K562 (cell line): ENCODE results near the gene JPH2. TPM values are rescaled to one million over a fixed set of nuclear protein-coding genes. Genes with fewer than 3 reads are reported as not detected.
A peak's percentile ranks its signal among the peaks of the same experiment; 100 is the strongest.

Source experiments
- AFF1 ChIP-seq, 2 experiments: fragments of 450-650 bp; IDR thresholded peaks; 2 replicates each; pipeline ENCODE4 v1.6.1; 2018; ENCODE audit warnings: mild to moderate bottlenecking in 2 of 2, low read depth in 1 of 2; ENCODE audit not compliant: partially characterized antibody in 2 of 2
- ATF7 ChIP-seq: fragments of 450-650 bp; IDR thresholded peaks from 2 replicates; pipeline ENCODE4 v1.7.1; 2014; ENCODE audit warnings: mild to moderate bottlenecking, moderate library complexity
- BRF2 ChIP-seq: IDR thresholded peaks from 3 replicates; pipeline ENCODE4 v1.6.1; 2011; ENCODE audit warnings: borderline replicate concordance, mild to moderate bottlenecking; ENCODE audit not compliant: insufficient read length, insufficient read depth
- CC2D1A ChIP-seq: fragments of 450-650 bp; IDR thresholded peaks from 2 replicates; pipeline ENCODE4 v1.6.1; 2017; ENCODE audit warnings: mild to moderate bottlenecking
- FOXP1 ChIP-seq: sonication (generic); formaldehyde crosslinking; IDR thresholded peaks from 2 replicates; pipeline ENCODE4 v1.8.0; 2022; ENCODE audit warnings: mild to moderate bottlenecking, missing genetic modification reagents
- HDAC2 ChIP-seq: fragments of 450-650 bp; IDR thresholded peaks from 2 replicates; pipeline ENCODE4 v1.6.1; 2016; ENCODE audit warnings: mild to moderate bottlenecking
- KLF1 ChIP-seq: fragments of 450-650 bp; IDR thresholded peaks from 2 replicates; pipeline ENCODE4 v1.6.1; 2016; ENCODE audit warnings: missing genetic modification characterization, missing compliant biosample characterization
- LEF1 ChIP-seq: fragments of 450-650 bp; IDR thresholded peaks from 2 replicates; pipeline ENCODE4 v1.6.1; 2016; ENCODE audit warnings: mild to moderate bottlenecking
- NR2C2 ChIP-seq, 2 experiments: fragments of 200-800 bp in 1 of 2; sonication (Bioruptor generic) in 1 of 2; sonication (generic) in 1 of 2; formaldehyde crosslinking in 1 of 2; IDR thresholded peaks; 2 replicates each; pipeline versions ENCODE4 v1.6.1 to v1.8.0; 2016 to 2022; ENCODE audit warnings: mild to moderate bottlenecking in 1 of 2, missing compliant biosample characterization in 1 of 2, missing genetic modification characterization in 1 of 2, missing genetic modification reagents in 1 of 2
- PYGO2 ChIP-seq: fragments of 450-650 bp; IDR thresholded peaks from 2 replicates; pipeline ENCODE4 v1.6.1; 2016; ENCODE audit warnings: mild to moderate bottlenecking, missing genetic modification characterization, moderate library complexity, missing compliant biosample characterization
- RB1 ChIP-seq: fragments of 450-650 bp; IDR thresholded peaks from 2 replicates; pipeline ENCODE4 v1.6.1; 2017; ENCODE audit warnings: low read depth, mild to moderate bottlenecking
- RBM34 ChIP-seq: fragments of 200-400 bp; formaldehyde crosslinking; IDR thresholded peaks from 2 replicates; pipeline ENCODE4 v1.6.1; 2018; ENCODE audit warnings: low read length, borderline replicate concordance; ENCODE audit not compliant: insufficient read depth
- SIN3A ChIP-seq, 2 experiments: fragments of 150-350 bp in 1 of 2; IDR thresholded peaks; 2 replicates each; pipeline ENCODE4 v1.6.1; 2011 to 2016; ENCODE audit warnings: borderline replicate concordance in 2 of 2, low read depth in 2 of 2, low read length in 2 of 2, mild to moderate bottlenecking in 2 of 2, moderate library complexity in 2 of 2; ENCODE audit not compliant: control insufficient read depth in 1 of 2
- SIRT6 ChIP-seq: IDR thresholded peaks from one replicate; pipeline ENCODE4 v1.6.1; 2012; ENCODE audit warnings: low read depth, mild to moderate bottlenecking, control low read depth, inconsistent platforms, low read length, moderate library complexity
- SMARCA5 ChIP-seq: fragments of 450-650 bp; IDR thresholded peaks from 2 replicates; pipeline ENCODE4 v1.6.1; 2016
- TAF9B ChIP-seq: fragments of 450-650 bp; IDR thresholded peaks from 2 replicates; pipeline ENCODE4 v1.6.1; 2018; ENCODE audit warnings: mild to moderate bottlenecking; ENCODE audit not compliant: partially characterized antibody
- THAP7 ChIP-seq: fragments of 250-450 bp; sonication (Bioruptor Pico); IDR thresholded peaks from 2 replicates; pipeline ENCODE4 v1.5.0; 2021
- ZBTB43 ChIP-seq: sonication (generic); formaldehyde crosslinking; IDR thresholded peaks from 2 replicates; pipeline ENCODE4 v1.8.0; 2023; ENCODE audit warnings: mild to moderate bottlenecking, missing genetic modification reagents
- ZC3H11A ChIP-seq: IDR thresholded peaks from 2 replicates; pipeline ENCODE4 v1.6.1; 2012; ENCODE audit warnings: low read depth, low read length, improper control_type of control experiment
- ZNF174 ChIP-seq: fragments of 250-450 bp; sonication (Bioruptor Pico); IDR thresholded peaks from 2 replicates; pipeline ENCODE4 v1.4.0; 2020; ENCODE audit warnings: mild to moderate bottlenecking
- ZNF830 ChIP-seq: fragments of 250-450 bp; sonication (Bioruptor Pico); IDR thresholded peaks from 2 replicates; pipeline ENCODE4 v1.5.0; 2021; ENCODE audit warnings: mild to moderate bottlenecking
- polyA plus RNA-seq, 8 experiments: library from polyadenylated mRNA; depleted of rRNA in 4 of 8; stranded (reverse) in 5 of 8; unstranded in 3 of 8; fragments of >200 nt; fragmentation: Nextera tagmentation in 2 of 8; fragmentation: Illumina TruSeq in 1 of 8; extraction: Ambion mirVana in 2 of 8; extraction: Trizol in 1 of 8; gene quantifications; 2 replicates each; pipeline versions ENCODE4 v1.2.1 to v1.2.3, GENCODE V29; 2011 to 2014; ENCODE audit warnings: inconsistent platforms in 1 of 8, missing spikeins in 1 of 8
- total RNA-seq, 7 experiments: library from RNA; depleted of rRNA in 6 of 7; stranded (reverse); fragments of >200 nt in 6 of 7; fragmentation: Illumina TruSeq in 2 of 7; extraction: Trizol in 2 of 7; gene quantifications; 2 replicates each; pipeline versions ENCODE4 v1.2.1 to v1.2.3, GENCODE V29; 2011 to 2021; ENCODE audit warnings: low replicate concordance in 1 of 7

The JPH2 gene
- total and polyA plus RNA-seq, 9 of the 15 experiments (the other 6 are each of a cell fraction or from before 2014, with no cell fraction given) = not detected

GRCh38 chr20:44080646-44081267 is 106.2 kb downstream of the JPH2 start (continued):
- TF ChIP-seq NR2C2 (CRISPR knock-in tag; IDR thresholded peaks at IDR 0.05) (no peak), NR2C2 (tag; IDR thresholded peaks at IDR 0.05) (no peak), AFF1 (IDR thresholded peaks at IDR 0.05; ENCODE audit: low read depth in 1 of 2, partially characterized antibody in 2 of 2) (no peak), FOXP1 (CRISPR knock-in tag) (no peak), ZBTB43 (CRISPR knock-in tag) (no peak), CC2D1A (0 out of 2 replicates have a peak, but pooled peaks have one; percentile 34), SMARCA5 (no peak), THAP7 (CRISPR knock-in tag) (no peak), ATF7 (peak; percentile 72; the same call in 1 of the 2 replicates), RB1 (peak; percentile 33; the same call in 1 of the 2 replicates), PYGO2 (no peak), RBM34 (no peak), TAF9B (no peak), SIRT6 (no peak), HDAC2 (no peak), ZNF830 (CRISPR knock-in tag) (no peak), ZC3H11A (no peak), SIN3A (IDR thresholded peaks at IDR 0.05; ENCODE audit: borderline replicate concordance in 2 of 2, control insufficient read depth in 1 of 2, low read depth in 2 of 2, low read length in 2 of 2) (no peak), KLF1 (tag) (no peak), LEF1 (no peak), ZNF174 (CRISPR knock-in tag) (no peak), BRF2 (no peak)
